HG02981 (cell line): ENCODE measurements around the gene PPL.
"Not testable (repeated sequence)": the region's sequence is repeated elsewhere in the genome, so short reads cannot be mapped to it uniquely, and the experiment has no call there.

Source experiments
- ATAC-seq: cut with Tn5 transposase; IDR thresholded peaks from one replicate; pipeline ENCODE4 v1.9.1; 2021; ENCODE audit warnings: mild to moderate bottlenecking, moderate library complexity; ENCODE audit not compliant: unreplicated experiment

PPL gene

GRCh38 chr16:4913130-4913773 lies 23.7 kb downstream of the PPL start:
- no peak for ATAC-seq

- no peak for ATAC-seq
These were observed 25.0 kb downstream of the PPL start for GRCh38 chr16:4911970-4912386.

- ATAC-seq, result no peak
These were observed 26.1 kb downstream of the PPL start for GRCh38 chr16:4910828-4911227.

GRCh38 chr16:4909825-4910224 lies 27.1 kb downstream of the PPL start:
- ATAC-seq, result no peak

GRCh38 chr16:4908854-4909401 lies 28.0 kb downstream of the PPL start:
- no peak for ATAC-seq

GRCh38 chr16:4904942-4905615 lies 31.9 kb downstream of the PPL start:
- ATAC-seq, result no peak

- no peak for ATAC-seq
These were observed 32.6 kb downstream of the PPL start for GRCh38 chr16:4904108-4904941.

GRCh38 chr16:4902038-4902437 lies 34.9 kb downstream of the PPL start:
- ATAC-seq, result no peak

- no peak for ATAC-seq
These were observed 36.2 kb downstream of the PPL start for GRCh38 chr16:4900750-4901149.

GRCh38 chr16:4900036-4900435 lies 36.9 kb downstream of the PPL start:
- ATAC-seq, result no peak

GRCh38 chr16:4899474-4899846 lies 37.5 kb downstream of the PPL start:
- ATAC-seq, result no peak

- no peak for ATAC-seq
These were observed 38.0 kb downstream of the PPL start for GRCh38 chr16:4898811-4899473.

- no peak for ATAC-seq
These were observed 39.6 kb downstream of the PPL start for GRCh38 chr16:4897328-4897727.

GRCh38 chr16:4896761-4897160 lies 40.2 kb downstream of the PPL start:
- ATAC-seq, result not testable (repeated sequence)

- no peak for ATAC-seq
These were observed 41.6 kb downstream of the PPL start for GRCh38 chr16:4895366-4895765.

GRCh38 chr16:4894276-4895150 lies 42.4 kb downstream of the PPL start:
- no peak for ATAC-seq

GRCh38 chr16:4893103-4893862 lies 43.7 kb downstream of the PPL start:
- no peak for ATAC-seq

- no peak for ATAC-seq
These were observed 44.4 kb downstream of the PPL start for GRCh38 chr16:4892361-4893102.

GRCh38 chr16:4891886-4892216 lies 45.1 kb downstream of the PPL start:
- ATAC-seq, result no peak
